ENCODE measurements around the gene MEIS2.

- TF ChIP-seq RORA (CRISPR knock-in tag; IDR thresholded peaks at IDR 0.05) (no peak), SALL1 (CRISPR knock-in tag; IDR thresholded peaks at IDR 0.05) (no peak), MTA3 (CRISPR knock-in tag; IDR thresholded peaks at IDR 0.05) (no peak), DPF2 (CRISPR knock-in tag; IDR thresholded peaks at IDR 0.05; ENCODE audit: borderline replicate concordance, low read depth) (no peak)
Observed at GRCh38 chr15:37079726-37080125, 20.6 kb downstream of the MEIS2 start.

All from HepG2 (cell line).